HG02610 (cell line): ENCODE results near the gene PRAMEF20.
"Not testable (repeated sequence)": the region's sequence is repeated elsewhere in the genome, so short reads cannot be mapped to it uniquely, and the experiment has no call there.

Experiments
- ATAC-seq: cut with Tn5 transposase; IDR thresholded peaks from one replicate; pipeline ENCODE4 v1.9.1; 2021; ENCODE audit warnings: mild to moderate bottlenecking, moderate library complexity; ENCODE audit not compliant: unreplicated experiment

PRAMEF20 gene

GRCh38 chr1:13410150-13410549 lies at the start of gene PRAMEF20:
Gene PRAMEF20 (plus strand): TSS chr1:13410450. CDS start chr1:13416355, 5,905 bp downstream.
- not testable (repeated sequence) for ATAC-seq

GRCh38 chr1:13362364-13362763 lies 47.9 kb upstream of the PRAMEF20 start:
- ATAC-seq: not testable (repeated sequence)

- not testable (repeated sequence) for ATAC-seq
These were observed 45.3 kb upstream of the PRAMEF20 start for GRCh38 chr1:13364928-13365327.

- not testable (repeated sequence) for ATAC-seq
These were observed 43.7 kb upstream of the PRAMEF20 start for GRCh38 chr1:13366536-13366935.

DNA sequence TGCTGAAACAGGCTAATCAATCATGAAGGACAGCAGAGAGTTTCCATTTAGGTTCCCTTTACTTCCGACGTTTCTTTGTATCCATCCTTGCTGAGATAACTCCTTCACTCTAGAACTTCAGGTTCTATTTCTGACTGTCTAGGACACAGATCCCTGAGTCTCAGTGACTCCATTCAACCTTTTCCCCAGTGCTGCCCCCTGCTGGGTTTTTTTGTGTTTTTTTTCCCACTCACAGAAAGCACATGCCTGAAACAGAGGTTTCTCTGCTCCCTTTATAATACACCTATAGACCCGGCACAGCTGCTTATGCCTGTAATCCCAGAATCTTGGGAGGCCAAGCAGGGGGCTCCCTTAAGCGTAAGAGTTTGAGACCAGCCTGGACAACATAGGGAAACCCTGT lies 41.7 kb upstream of the PRAMEF20 start:
- ATAC-seq: not testable (repeated sequence)

GRCh38 chr1:13378983-13379382 lies 31.3 kb upstream of the PRAMEF20 start:
- ATAC-seq: not testable (repeated sequence)

GRCh38 chr1:13380380-13380779 lies 29.9 kb upstream of the PRAMEF20 start:
- not testable (repeated sequence) for ATAC-seq

DNA sequence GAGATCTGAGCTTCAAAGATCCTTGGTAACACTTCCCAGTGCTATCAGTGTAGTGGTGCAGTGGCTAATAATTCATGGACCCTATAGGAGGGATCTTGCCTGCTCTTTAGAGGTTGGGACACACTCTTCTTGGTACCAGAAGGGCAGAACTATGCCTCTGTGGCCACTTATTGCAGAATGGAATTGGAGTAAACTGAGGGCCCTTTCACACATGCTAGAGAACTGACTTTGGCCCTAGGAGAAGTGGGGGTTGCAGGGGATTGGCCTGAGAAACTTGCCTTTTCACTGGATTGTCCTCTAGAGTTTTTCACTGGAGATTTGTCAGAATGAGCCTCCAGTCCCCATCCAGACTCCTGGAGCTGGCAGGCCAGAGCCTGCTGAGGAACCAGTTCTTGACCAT lies 20.9 kb upstream of the PRAMEF20 start, which contains the start of gene PRAMEF17:
TSS of gene PRAMEF17 (plus strand) at position 301 of the 400 bp plus-strand sequence. CDS start at position 327, 26 bp downstream.
- not testable (repeated sequence) for ATAC-seq

- ATAC-seq: not testable (repeated sequence)
These were observed 17.2 kb upstream of the PRAMEF20 start for GRCh38 chr1:13393004-13393403.

- ATAC-seq: not testable (repeated sequence)
These were observed 15.5 kb upstream of the PRAMEF20 start for GRCh38 chr1:13394761-13395160.

- not testable (repeated sequence) for ATAC-seq
These were observed 14.9 kb upstream of the PRAMEF20 start for GRCh38 chr1:13395311-13395710.

GRCh38 chr1:13407811-13408210 lies 2.4 kb upstream of the PRAMEF20 start:
- no peak for ATAC-seq

- ATAC-seq: no peak
These were observed 20.2 kb downstream of the PRAMEF20 start for GRCh38 chr1:13430495-13430894.

- ATAC-seq: no peak
These were observed 22.0 kb downstream of the PRAMEF20 start for GRCh38 chr1:13432251-13432650.

GRCh38 chr1:13433694-13434358 lies 23.6 kb downstream of the PRAMEF20 start:
- not testable (repeated sequence) for ATAC-seq

GRCh38 chr1:13435458-13435857 lies 25.2 kb downstream of the PRAMEF20 start:
- ATAC-seq: no peak

DNA sequence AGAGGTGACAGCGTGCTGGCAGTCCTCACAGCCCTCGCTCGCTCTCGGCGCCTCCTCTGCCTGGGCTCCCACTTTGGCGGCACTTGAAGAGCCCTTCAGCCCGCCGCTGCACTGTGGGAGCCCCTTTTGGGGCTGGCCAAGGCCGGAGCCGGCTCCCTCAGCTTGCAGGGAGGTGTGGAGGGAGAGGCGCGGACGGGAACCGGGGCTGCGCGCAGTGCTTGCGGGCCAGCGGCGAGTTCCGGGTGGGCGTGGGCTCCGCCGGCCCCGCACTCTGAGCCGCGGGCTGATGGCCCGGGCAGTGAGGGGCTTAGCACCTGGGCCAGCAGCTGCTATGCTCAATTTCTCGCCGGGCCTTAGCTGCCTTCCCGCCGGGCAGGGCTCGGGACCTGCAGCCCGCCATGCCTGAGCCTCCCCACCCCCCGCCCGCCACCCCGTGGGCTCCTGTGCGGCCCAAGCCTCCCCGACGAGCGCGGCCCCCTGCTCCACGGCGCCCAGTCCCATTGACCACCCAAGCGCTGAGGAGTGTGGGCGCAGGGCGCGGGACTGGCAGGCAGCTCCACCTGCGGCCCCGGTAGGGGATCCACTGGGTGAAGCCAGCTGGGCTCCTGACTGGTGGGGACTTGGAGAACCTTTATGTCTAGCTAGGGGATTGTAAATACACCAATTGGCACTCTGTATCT lies 29.0 kb downstream of the PRAMEF20 start:
- ATAC-seq: not testable (repeated sequence)

DNA sequence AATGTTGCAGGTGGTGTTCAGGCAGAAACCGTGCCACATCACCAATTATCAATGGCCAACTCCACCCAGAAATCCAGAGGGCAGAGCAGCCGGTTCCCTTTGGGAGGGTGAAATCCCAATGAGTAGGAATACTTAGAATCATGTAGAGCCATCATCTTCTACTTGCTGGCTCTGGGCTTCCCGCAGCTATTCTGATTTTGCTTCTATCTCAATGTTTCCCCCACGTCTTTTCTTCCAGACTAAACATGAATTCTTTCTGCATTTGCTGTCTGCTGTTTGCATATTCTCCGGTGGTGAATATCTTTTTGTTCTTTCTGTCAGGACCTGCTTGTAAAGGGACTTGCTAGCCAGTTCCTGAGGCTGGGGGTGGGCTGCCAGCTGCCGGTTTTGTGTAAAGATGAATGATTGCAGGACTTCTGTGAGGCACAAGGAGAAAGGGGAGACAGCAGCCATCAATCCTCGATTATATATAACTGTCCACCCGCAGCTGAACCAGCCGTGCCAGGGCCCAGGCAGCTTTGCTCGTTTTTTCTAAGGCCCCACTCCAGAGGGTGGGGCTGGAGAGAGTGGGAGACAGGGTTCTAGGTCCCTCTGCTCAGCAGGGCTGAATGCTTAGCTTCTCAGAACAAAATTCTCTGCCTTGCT lies 33.2 kb downstream of the PRAMEF20 start:
- no peak for ATAC-seq

GRCh38 chr1:13450204-13450603 lies 40.0 kb downstream of the PRAMEF20 start:
- ATAC-seq: no peak

DNA sequence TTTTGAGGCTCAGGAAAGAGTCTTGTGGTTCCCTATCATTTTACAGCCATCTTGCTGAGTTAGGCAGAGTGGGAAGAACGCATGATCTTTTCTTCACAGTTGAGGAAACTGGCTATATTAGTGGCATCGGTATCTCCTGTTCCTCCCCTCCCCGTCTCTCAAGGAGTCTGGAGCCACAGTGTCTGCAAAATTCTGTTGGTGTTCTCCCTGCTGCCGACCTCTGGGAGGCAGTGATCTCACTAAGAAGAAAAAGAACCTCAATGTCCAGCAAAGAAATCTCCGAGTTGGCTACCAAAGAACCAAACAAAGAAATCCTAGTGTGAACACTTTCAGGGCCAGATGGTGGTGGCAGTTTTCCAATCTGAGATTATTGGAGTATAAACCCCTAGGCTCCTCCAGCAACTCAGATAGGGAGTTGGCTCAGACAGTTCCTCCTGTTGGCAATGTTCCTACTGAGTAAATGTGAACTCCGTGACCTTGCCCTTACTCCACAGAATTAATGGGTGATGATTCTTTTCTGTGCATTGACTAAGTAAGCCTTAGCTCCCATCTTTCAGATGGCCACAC lies 41.2 kb downstream of the PRAMEF20 start:
- no peak for ATAC-seq

GRCh38 chr1:13456904-13457532 lies 46.8 kb downstream of the PRAMEF20 start:
- ATAC-seq: no peak
